ENCODE results near the gene MMP15.

The MMP15 gene

DNA sequence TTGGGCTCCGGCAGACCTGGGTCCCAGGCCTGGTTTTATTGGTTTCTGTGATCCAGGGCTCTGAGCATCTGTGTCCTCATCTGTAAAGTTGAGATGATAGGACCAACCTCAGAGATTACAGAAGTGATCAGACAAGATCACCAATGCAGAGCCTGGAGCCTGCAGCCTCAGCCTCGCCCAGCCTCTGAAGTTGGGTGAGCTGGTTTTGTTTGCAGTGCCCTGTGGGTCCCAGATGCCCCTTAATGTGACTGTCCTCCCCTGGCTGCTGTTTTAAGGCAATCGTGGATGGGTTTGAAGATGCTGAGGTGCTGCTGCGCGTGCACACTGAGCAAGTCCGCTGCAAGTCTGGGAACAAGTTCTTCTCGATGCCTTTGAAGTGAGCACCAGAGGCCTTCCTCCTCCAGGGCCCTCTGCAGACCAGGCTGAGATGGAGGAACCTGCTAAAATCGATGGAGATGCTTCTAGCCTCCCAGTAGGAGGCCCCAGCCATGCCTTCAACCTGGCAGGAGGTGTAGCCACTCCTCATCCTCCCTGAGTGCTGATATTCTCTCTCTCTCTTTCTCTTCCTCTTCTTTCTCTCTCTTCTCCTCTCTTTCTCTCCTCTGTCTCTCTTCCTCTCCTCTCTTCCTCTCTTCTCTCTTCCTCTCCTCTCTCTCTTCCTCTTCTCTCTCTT, 5.6 kb upstream of the MMP15 start:
- no peak for DNase-seq (ENCODE audit: low spot score)
- H3K27me3 Mint-ChIP-seq (ENCODE audit: low read depth): peaks cover 12% of the 10 kb centered on the region
- H3K4me1 Mint-ChIP-seq (ENCODE audit: low read depth): peaks cover 12% of the 10 kb centered on the region
- H3K9me3 Mint-ChIP-seq: no peaks in the 10 kb centered on the region
- H3K4me3 Mint-ChIP-seq: no peak overlapping the region
- peaks cover 2% of the 10 kb centered on the region for H3K36me3 Mint-ChIP-seq (ENCODE audit: low read depth)
- H3K27ac Mint-ChIP-seq: peak overlapping the region; percentile 61

- H3K27ac Mint-ChIP-seq: peak overlapping the region; percentile 61
Observed at GRCh38 chr16:58020628-58021521, 4.7 kb upstream of the MMP15 start.

DNA sequence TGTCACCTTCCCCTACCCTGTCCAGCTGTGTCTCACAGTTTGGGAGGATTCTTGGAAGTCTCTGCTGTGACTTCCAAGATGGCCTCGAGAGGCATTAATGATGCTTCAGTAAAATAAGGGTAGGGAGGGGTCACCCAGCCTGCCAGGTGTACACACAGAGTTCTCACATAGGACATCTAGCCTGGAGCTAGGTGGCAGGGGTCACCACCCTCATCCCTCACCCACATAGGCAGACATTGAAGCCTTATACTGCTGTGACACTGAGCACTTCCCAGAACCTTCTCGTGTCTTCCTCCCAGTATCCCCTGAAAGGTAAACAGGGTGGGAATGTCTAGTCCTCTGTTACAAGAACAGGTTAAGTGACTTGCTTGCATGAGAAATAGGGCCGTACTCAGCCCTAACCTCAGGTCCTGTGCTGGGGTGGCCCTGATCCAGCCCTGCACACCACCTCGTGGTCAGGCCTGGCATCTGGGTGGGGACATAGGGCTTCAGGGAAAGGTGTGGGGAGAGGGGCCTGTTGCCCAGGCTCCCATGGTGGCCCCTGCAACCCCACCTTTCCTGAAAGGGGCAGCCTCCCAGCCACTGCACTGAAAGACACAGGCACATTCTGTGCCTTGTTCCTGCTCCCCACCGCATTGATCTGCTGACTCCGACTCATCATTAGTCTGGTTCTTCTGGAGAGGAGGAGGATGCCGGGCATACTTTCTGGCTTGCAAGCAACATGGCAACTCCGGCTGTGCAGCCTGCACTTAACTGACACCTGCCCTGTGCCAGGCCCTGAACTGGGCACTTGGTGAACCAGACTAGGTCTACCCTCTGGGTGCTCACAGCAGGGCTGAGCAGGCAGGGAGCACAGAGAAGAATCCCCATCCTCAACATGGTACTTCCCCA, 3.6 kb upstream of the MMP15 start:
- DNase-seq (ENCODE audit: low spot score): no peak
- H3K27me3 Mint-ChIP-seq (ENCODE audit: low read depth): peaks cover 13% of the 10 kb centered on the region
- no peak overlapping the region for H3K27ac Mint-ChIP-seq
- H3K36me3 Mint-ChIP-seq (ENCODE audit: low read depth): peaks cover 2% of the 10 kb centered on the region
- peaks cover 14% of the 10 kb centered on the region for H3K4me1 Mint-ChIP-seq (ENCODE audit: low read depth)
- no peaks in the 10 kb centered on the region for H3K9me3 Mint-ChIP-seq
- H3K4me3 Mint-ChIP-seq: no peak overlapping the region

More at GRCh38 chr16:58020628-58021521, 4.7 kb upstream of the MMP15 start:
- Mint-ChIP-seq H3K4me1 (ENCODE audit: low read depth) (peaks cover 14% of the 10 kb centered on the region), H3K27me3 (ENCODE audit: low read depth) (peaks cover 13% of the 10 kb centered on the region), H3K36me3 (ENCODE audit: low read depth) (peaks cover 2% of the 10 kb centered on the region), H3K4me3 (no peak overlapping the region), H3K9me3 (no peaks in the 10 kb centered on the region)
- no peak for DNase-seq (ENCODE audit: low spot score)

DNA sequence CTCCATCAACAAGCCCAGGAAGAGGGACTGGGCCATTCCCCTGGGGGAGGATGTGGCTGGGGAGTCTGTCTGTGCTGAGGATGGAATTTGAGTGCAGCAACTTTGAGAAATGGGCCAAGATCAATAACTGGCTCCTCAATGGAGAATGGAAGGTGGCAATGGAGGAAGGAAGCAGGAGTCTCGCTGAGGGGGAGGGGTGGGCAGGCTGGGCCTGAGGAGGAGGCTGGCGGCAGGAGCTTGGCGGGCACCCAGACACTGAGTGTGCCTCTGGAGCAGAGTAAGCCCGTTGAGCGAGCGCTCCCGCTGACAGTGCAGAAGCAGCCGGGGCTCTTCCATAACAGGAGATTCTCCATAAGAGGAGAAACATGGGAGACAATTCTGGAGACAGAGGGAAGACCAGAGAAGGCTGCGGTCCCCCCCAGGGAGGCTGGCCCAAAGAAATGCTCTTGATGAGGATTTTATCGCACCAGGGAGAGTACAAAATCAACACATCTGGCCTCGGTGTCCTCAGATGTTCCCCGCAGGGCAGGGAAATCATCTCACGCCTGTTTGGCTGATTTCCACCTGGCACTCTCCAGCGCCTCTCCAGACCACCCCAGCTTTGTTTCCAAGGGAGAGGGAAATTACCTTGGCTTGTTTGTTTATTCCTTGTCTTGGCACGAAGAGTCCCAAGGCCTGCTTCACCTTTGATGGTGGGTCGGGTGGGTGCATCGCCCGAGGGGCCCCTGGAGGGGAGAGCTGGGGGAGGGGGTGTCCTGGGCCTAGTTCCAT, 2.8 kb upstream of the MMP15 start:
- no peak for DNase-seq (ENCODE audit: low spot score)
- Mint-ChIP-seq H3K4me1 (ENCODE audit: low read depth) (peaks cover 14% of the 10 kb centered on the region), H3K36me3 (ENCODE audit: low read depth) (peaks cover 2% of the 10 kb centered on the region), H3K9me3 (no peaks in the 10 kb centered on the region), H3K4me3 (no peak overlapping the region), H3K27me3 (ENCODE audit: low read depth) (peaks cover 14% of the 10 kb centered on the region), H3K27ac (peak overlapping the region; percentile 62)

GRCh38 chr16:58024486-58025350, 836 bp upstream of the MMP15 start:
- Mint-ChIP-seq H3K36me3 (ENCODE audit: low read depth) (no peaks in the 10 kb centered on the region), H3K27me3 (ENCODE audit: low read depth) (peaks cover 30% of the 10 kb centered on the region), H3K27ac (peak overlapping the region; percentile 27), H3K4me3 (peak overlapping the region; percentile 86), H3K4me1 (ENCODE audit: low read depth) (peaks cover 14% of the 10 kb centered on the region), H3K9me3 (no peaks in the 10 kb centered on the region)
- DNase-seq (ENCODE audit: low spot score): no peak

DNA sequence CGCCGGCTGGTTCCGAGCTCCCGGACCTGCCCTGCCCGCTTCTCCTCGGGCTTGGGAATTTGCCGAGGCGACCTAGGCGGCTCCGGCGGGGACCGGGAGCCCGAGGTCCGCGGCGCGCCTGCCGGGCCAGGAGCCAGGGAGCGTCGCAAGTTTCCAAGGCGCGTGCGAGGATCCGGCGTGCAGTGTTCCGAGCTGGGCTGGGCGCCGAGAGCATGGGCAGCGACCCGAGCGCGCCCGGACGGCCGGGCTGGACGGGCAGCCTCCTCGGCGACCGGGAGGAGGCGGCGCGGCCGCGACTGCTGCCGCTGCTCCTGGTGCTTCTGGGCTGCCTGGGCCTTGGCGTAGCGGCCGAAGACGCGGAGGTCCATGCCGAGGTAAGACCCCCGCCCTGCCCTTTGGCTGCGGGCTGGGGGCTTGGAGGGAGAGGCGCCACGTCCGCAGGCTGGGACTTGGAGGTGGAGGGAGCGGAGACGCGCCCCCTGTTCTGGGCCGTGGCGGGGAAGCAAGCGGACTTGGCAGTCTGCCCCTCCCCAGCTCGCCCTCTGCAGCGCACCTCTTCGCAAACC, 668 bp downstream of the MMP15 start:
- Mint-ChIP-seq H3K9me3 (no peaks in the 10 kb centered on the region), H3K27me3 (ENCODE audit: low read depth) (peaks cover 30% of the 10 kb centered on the region), H3K36me3 (ENCODE audit: low read depth) (no peaks in the 10 kb centered on the region), H3K4me1 (ENCODE audit: low read depth) (peaks cover 7% of the 10 kb centered on the region), H3K4me3 (no peak overlapping the region), H3K27ac (no peak overlapping the region)
- DNase-seq (ENCODE audit: low spot score): no peak

GRCh38 chr16:58026705-58027160, 1.2 kb downstream of the MMP15 start:
- DNase-seq (ENCODE audit: low spot score): no peak
- Mint-ChIP-seq H3K4me3 (no peak overlapping the region), H3K9me3 (no peaks in the 10 kb centered on the region), H3K36me3 (ENCODE audit: low read depth) (no peaks in the 10 kb centered on the region), H3K27me3 (ENCODE audit: low read depth) (peaks cover 30% of the 10 kb centered on the region), H3K4me1 (ENCODE audit: low read depth) (peaks cover 7% of the 10 kb centered on the region), H3K27ac (no peak overlapping the region)

DNA sequence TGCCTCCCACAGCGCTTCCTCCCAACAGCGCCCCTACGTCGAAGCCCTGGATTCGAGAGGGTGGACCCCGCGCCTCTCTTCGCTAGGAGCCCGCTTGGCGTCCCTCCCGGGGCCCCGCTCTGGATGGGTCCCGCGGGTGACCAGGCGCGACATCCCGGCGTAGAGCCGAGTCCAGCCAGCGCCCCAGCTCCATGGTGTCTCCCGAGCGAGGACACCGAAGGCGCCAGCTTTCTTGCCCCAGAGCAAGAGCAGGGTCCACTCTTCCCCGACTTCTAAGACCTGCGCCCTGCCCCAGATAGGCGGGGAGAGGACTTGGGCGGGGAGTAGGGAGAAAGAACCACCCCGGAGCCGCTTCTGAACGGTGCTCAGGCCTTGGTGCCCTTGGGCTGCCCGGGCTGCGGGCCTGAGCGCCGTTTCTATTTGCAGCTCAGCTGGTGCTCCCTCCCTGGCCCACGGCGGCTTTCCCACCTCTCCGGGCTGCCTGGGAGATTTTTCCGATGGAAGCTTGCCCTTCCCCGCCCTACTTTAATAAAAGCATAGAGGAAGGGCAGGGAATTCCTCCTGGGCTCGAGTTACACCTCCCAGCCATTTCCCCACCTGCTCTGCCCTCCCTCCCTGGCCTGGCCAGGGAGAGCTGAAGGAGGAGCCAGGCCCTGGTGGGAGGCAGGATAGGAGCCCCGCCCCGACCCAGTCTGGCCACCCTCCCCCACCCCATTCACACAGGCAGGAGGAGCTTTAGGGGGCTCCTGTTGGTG, 1.8 kb downstream of the MMP15 start:
- H3K36me3 Mint-ChIP-seq (ENCODE audit: low read depth): no peaks in the 10 kb centered on the region
- no peak overlapping the region for H3K27ac Mint-ChIP-seq
- no peak for DNase-seq (ENCODE audit: low spot score)
- no peak overlapping the region for H3K4me3 Mint-ChIP-seq
- no peaks in the 10 kb centered on the region for H3K9me3 Mint-ChIP-seq
- peaks cover 7% of the 10 kb centered on the region for H3K4me1 Mint-ChIP-seq (ENCODE audit: low read depth)
- H3K27me3 Mint-ChIP-seq (ENCODE audit: low read depth): peaks cover 30% of the 10 kb centered on the region

DNA sequence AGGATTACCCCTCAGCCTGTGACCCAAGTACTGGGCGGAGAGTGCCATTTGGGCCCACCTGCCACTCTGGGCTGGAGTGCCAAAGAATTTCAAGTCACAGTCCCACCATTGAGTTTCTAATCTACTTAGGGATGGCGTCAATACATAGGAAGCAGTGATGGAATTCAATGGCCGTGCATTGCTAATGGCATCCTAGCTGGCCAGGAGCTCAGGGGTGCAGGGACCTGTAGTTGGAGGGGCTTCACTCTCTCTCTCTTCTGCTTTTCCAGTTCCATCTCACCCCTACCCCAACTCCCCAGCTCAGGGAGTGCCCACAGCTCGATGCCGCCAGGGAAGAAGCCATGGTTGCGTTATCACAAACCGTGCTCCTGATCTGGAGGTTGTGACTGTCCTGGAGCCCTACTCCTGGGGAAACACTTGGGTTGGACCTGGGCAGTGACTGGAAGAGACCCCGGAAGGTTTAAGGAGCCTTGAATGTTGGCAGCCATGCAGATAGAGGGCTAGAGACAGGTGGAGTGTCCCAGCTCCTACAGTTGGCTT, 2.4 kb downstream of the MMP15 start:
- Mint-ChIP-seq H3K27ac (no peak overlapping the region), H3K36me3 (ENCODE audit: low read depth) (no peaks in the 10 kb centered on the region), H3K4me3 (peak overlapping the region; percentile 42), H3K27me3 (ENCODE audit: low read depth) (peaks cover 30% of the 10 kb centered on the region), H3K4me1 (ENCODE audit: low read depth) (peaks cover 7% of the 10 kb centered on the region), H3K9me3 (no peaks in the 10 kb centered on the region)
- DNase-seq (ENCODE audit: low spot score): no peak

GRCh38 chr16:58028541-58029070, 3.1 kb downstream of the MMP15 start:
- Mint-ChIP-seq H3K9me3 (no peaks in the 10 kb centered on the region), H3K27me3 (ENCODE audit: low read depth) (peaks cover 29% of the 10 kb centered on the region), H3K4me1 (ENCODE audit: low read depth) (peaks cover 7% of the 10 kb centered on the region), H3K36me3 (ENCODE audit: low read depth) (no peaks in the 10 kb centered on the region), H3K27ac (no peak overlapping the region), H3K4me3 (no peak overlapping the region)
- DNase-seq (ENCODE audit: low spot score): no peak

GRCh38 chr16:58029410-58029809, 3.9 kb downstream of the MMP15 start:
- Mint-ChIP-seq H3K4me1 (ENCODE audit: low read depth) (peaks cover 7% of the 10 kb centered on the region), H3K4me3 (no peak overlapping the region), H3K9me3 (no peaks in the 10 kb centered on the region), H3K27me3 (ENCODE audit: low read depth) (peaks cover 24% of the 10 kb centered on the region), H3K27ac (no peak overlapping the region), H3K36me3 (ENCODE audit: low read depth) (no peaks in the 10 kb centered on the region)
- DNase-seq (ENCODE audit: low spot score): no peak
